MCF 10A (cell line): Measurements from ENCODE around the gene ARHGAP10. TPM values are rescaled to one million over a fixed set of nuclear protein-coding genes. Genes with fewer than 3 reads are reported as not detected.

Source experiments
- BruUV-seq: library from RNA; stranded (reverse); fragments of 400-500 nt; replicated peaks from 2 replicates; lab custom pipeline; 2021; lab: Mats Ljungman, UMichigan
- CTCF ChIA-PET: fragments of 300-600 bp; sonication (Branson Sonifier 250); formaldehyde crosslinking; extraction: SDS; loops from one replicate; lab custom pipeline; 2021; ENCODE audit warnings: antibody characterized with exemption, inconsistent platforms; lab: Yijun Ruan, JAX
- POLR2A ChIA-PET: fragments of 300-600, 350-650 bp; sonication (Branson Sonifier 250); formaldehyde crosslinking; extraction: SDS; loops from one replicate; lab custom pipeline; 2020; ENCODE audit warnings: antibody characterized with exemption, inconsistent platforms; lab: Yijun Ruan, JAX
- DNase-seq: peaks from one replicate; pipeline ENCODE4 v3.0.0-alpha.2; 2018; ENCODE audit not compliant: unreplicated experiment
- H3K27ac Mint-ChIP-seq: one replicate; pipeline ENCODE4 v1.8.0; 2022; ENCODE audit warnings: mild to moderate bottlenecking, low read depth, mixed read lengths; ENCODE audit not compliant: unreplicated experiment
- H3K27me3 Mint-ChIP-seq: one replicate; pipeline ENCODE4 v1.8.0; 2022; ENCODE audit warnings: mixed read lengths; ENCODE audit not compliant: insufficient read depth, unreplicated experiment
- H3K36me3 Mint-ChIP-seq: one replicate; pipeline ENCODE4 v1.8.0; 2022; ENCODE audit warnings: mild to moderate bottlenecking, moderate library complexity, mixed read lengths; ENCODE audit not compliant: insufficient read depth, unreplicated experiment
- H3K4me1 Mint-ChIP-seq: one replicate; pipeline ENCODE4 v1.8.0; 2022; ENCODE audit warnings: mixed read lengths; ENCODE audit not compliant: insufficient read depth, unreplicated experiment
- H3K4me3 Mint-ChIP-seq: one replicate; pipeline ENCODE4 v1.8.0; 2022; ENCODE audit warnings: mild to moderate bottlenecking, moderate library complexity, mixed read lengths; ENCODE audit not compliant: unreplicated experiment
- H3K9me3 Mint-ChIP-seq: one replicate; pipeline ENCODE4 v1.8.0; 2022; ENCODE audit warnings: mixed read lengths; ENCODE audit not compliant: unreplicated experiment
- CTCF ChIP-seq: fragments of 200-600 bp; IDR thresholded peaks from one replicate; pipeline ENCODE4 v1.8.0; 2022; ENCODE audit warnings: antibody characterized with exemption, mild to moderate bottlenecking; ENCODE audit not compliant: unreplicated experiment
- intact Hi-C: fragments of 100-400 bp; cut with micrococcal nuclease; formaldehyde crosslinking; loops from 2 replicates; pipeline ENCODE4 v1.14.1; 2022
- total RNA-seq: library from RNA; stranded (reverse); gene quantifications from 2 replicates; pipeline ENCODE4 v1.2.3, GENCODE V29; 2022

The ARHGAP10 gene
- total RNA-seq, 1 experiment from 2014 or later, result 22.4 TPM

- CTCF ChIA-PET, result no interaction called here
- intact Hi-C loops, result no loop called here
- POLR2A ChIA-PET, result interaction anchor here (0.7 kb wide), 1 partner anchor 876 kb away, joined by 3 read pairs; no protein-coding TSS in a partner anchor
- Mint-ChIP-seq H3K9me3 (no peaks in the 10 kb centered on the region), H3K36me3 (peaks cover 14% of the 10 kb centered on the region), H3K27ac (no peak overlapping the region), H3K4me1 (no peaks in the 10 kb centered on the region), H3K4me3 (no peak overlapping the region), H3K27me3 (no peaks in the 10 kb centered on the region)
- no peak for TF ChIP-seq CTCF
- BruUV-seq, result no TSS peak
- DNase-seq, result no peak
Measured at GRCh38 chr4:147960971-147961370, 229.1 kb downstream of the ARHGAP10 start.

- no peaks in the 10 kb centered on the region for H3K27me3 Mint-ChIP-seq
- TF ChIP-seq CTCF, result no peak
- no TSS peak for BruUV-seq
- ChIA-PET POLR2A (no interaction called here), CTCF (no interaction called here)
- H3K9me3 Mint-ChIP-seq, result no peaks in the 10 kb centered on the region
- H3K27ac Mint-ChIP-seq, result no peak overlapping the region
- intact Hi-C loops, result no loop called here
- H3K4me3 Mint-ChIP-seq, result no peak overlapping the region
- no peak for DNase-seq
- peaks cover 21% of the 10 kb centered on the region for H3K36me3 Mint-ChIP-seq
- H3K4me1 Mint-ChIP-seq, result no peaks in the 10 kb centered on the region
Measured at GRCh38 chr4:147963839-147964238, 232.0 kb downstream of the ARHGAP10 start.

- H3K36me3 Mint-ChIP-seq, result peaks cover 24% of the 10 kb centered on the region
Measured at GRCh38 chr4:147964266-147964880, 232.5 kb downstream of the ARHGAP10 start.

GRCh38 chr4:147965056-147965455 is 233.2 kb downstream of the ARHGAP10 start:
- Mint-ChIP-seq H3K4me3 (no peak overlapping the region), H3K4me1 (no peaks in the 10 kb centered on the region), H3K9me3 (no peaks in the 10 kb centered on the region), H3K27me3 (no peaks in the 10 kb centered on the region), H3K36me3 (peaks cover 31% of the 10 kb centered on the region), H3K27ac (no peak overlapping the region)
- BruUV-seq, result no TSS peak
- CTCF ChIA-PET, result interaction anchor here (1.1 kb wide), 1 partner anchor 98 kb away, joined by 5 read pairs; no protein-coding TSS in a partner anchor
- intact Hi-C loops, result no loop called here
- DNase-seq, result no peak
- POLR2A ChIA-PET, result no interaction called here
- no peak for TF ChIP-seq CTCF

More at GRCh38 chr4:147964266-147964880, 232.5 kb downstream of the ARHGAP10 start:
- Mint-ChIP-seq H3K4me1 (no peaks in the 10 kb centered on the region), H3K27me3 (no peaks in the 10 kb centered on the region), H3K4me3 (no peak overlapping the region), H3K9me3 (no peaks in the 10 kb centered on the region), H3K27ac (no peak overlapping the region)
- ChIA-PET CTCF (no interaction called here), POLR2A (interaction anchor here (0.6 kb wide), 1 partner anchor 54 kb away, joined by 3 read pairs; no protein-coding TSS in a partner anchor)
- no TSS peak for BruUV-seq
- intact Hi-C loops, result no loop called here
- no peak for TF ChIP-seq CTCF
- no peak for DNase-seq
